KOPT-K1 (cell line): ENCODE data around the gene LPAR1.

Experiments
- H3K27ac ChIP-seq: fragments of 200-600 bp; sonication (generic); 2 replicates; pipeline ENCODE4 v1.5.1; 2016; ENCODE audit warnings: antibody characterized with exemption, mild to moderate bottlenecking, low read depth, low read length; ENCODE audit not compliant: poor library complexity, severe bottlenecking
- H3K36me3 ChIP-seq: fragments of 200-600 bp; sonication (generic); 2 replicates; pipeline ENCODE4 v1.5.1; 2017; ENCODE audit warnings: antibody characterized with exemption, mild to moderate bottlenecking, low read length, moderate library complexity; ENCODE audit not compliant: insufficient read depth
- H3K9me3 ChIP-seq: fragments of 200-600 bp; sonication (generic); 2 replicates; pipeline ENCODE4 v1.5.1; 2017; ENCODE audit warnings: antibody characterized with exemption, low read length, mild to moderate bottlenecking; ENCODE audit not compliant: insufficient read depth, poor library complexity, severe bottlenecking

LPAR1 gene

DNA sequence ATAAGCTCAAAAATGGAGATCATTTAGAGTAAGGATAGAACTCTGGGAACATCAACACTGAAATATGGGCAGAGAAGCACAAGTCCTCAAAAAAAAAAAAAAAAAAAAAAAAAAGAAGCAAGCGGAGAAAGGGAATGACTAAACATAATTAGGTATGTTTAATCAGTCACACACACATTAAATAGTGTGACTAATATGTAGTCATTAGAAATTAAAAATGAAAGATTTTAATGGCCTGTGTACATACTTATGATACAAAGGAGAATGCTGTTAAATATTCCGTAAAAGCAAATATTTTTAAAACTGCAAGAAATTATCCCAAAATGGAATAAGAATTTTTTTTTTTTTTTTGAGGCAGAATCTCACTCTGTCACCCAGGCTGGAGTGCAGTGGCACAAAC, 10.5 kb downstream of the LPAR1 start:
- Histone ChIP-seq H3K27ac (no peak overlapping the region), H3K36me3 (no peaks in the 10 kb centered on the region), H3K9me3 (no peaks in the 10 kb centered on the region)

DNA sequence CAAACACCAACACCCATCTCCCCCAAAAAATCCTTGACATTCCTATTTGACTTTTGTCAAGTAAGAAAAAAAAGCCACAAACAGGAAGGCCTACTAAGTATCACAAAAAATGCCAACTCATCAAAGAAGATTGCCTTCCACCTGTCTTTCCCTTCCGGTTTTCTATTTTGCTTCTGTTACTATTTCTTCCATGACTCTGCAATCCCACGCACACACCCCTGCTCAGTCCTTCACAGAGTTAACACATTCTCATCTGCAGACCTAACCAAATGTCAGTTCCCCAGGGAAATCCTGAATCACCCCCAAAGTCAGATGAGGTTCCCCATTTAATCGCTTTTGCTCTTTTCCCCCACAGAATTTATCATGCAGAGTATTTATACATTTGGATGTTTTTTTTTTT, 15.1 kb downstream of the LPAR1 start:
- no peaks in the 10 kb centered on the region for H3K36me3 ChIP-seq
- H3K9me3 ChIP-seq = no peaks in the 10 kb centered on the region
- no peak overlapping the region for H3K27ac ChIP-seq

DNA sequence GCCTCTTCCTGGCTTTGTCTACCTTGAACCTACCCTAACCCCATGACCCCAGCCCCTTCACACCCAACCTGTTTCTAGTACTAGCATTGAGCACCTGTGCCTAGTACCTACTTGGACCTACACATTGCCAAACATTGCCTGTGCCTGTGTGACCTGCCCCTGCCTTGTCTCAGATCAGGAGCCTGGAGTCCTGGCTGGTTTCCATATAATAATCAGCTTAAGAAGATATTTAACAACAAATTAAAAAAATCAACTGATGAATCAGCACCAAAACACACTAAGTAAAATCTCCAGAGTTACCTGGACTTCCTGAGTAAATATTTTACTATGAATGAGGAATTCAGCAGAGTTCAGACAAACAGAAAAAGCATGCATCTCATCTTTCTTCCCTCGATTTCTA, 17.7 kb downstream of the LPAR1 start:
- Histone ChIP-seq H3K27ac (no peak overlapping the region), H3K36me3 (no peaks in the 10 kb centered on the region)

GRCh38 chr9:111016426-111017045, 21.7 kb downstream of the LPAR1 start:
- no peak overlapping the region for H3K27ac ChIP-seq

More for the DNA sequence above, 17.7 kb downstream of the LPAR1 start:
- no peaks in the 10 kb centered on the region for H3K9me3 ChIP-seq

DNA sequence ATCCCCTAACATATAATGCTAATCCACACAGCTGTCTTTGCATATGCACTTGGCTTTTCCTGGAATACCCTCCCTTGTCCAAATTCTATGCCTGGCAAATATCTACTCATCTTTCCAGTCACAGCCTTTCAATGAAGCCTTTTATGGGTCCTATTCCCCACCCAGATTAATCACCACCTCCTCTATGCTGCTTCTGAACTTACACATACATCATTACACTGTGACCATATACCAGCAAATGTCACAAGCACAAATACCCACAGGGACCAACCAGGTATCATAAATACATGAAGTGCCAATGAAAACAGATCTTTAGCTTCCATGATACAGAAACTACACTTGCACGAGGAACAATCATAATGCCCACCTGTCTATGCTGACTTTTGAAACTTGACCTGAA, 22.3 kb downstream of the LPAR1 start:
- Histone ChIP-seq H3K36me3 (no peaks in the 10 kb centered on the region), H3K9me3 (no peaks in the 10 kb centered on the region), H3K27ac (no peak overlapping the region)

More at GRCh38 chr9:111016426-111017045, 21.7 kb downstream of the LPAR1 start:
- no peaks in the 10 kb centered on the region for H3K9me3 ChIP-seq
- H3K36me3 ChIP-seq = no peaks in the 10 kb centered on the region

GRCh38 chr9:111013707-111014106, 24.6 kb downstream of the LPAR1 start:
- Histone ChIP-seq H3K9me3 (no peaks in the 10 kb centered on the region), H3K27ac (no peak overlapping the region), H3K36me3 (no peaks in the 10 kb centered on the region)

- Histone ChIP-seq H3K36me3 (no peaks in the 10 kb centered on the region), H3K27ac (no peak overlapping the region), H3K9me3 (no peaks in the 10 kb centered on the region)
Observed at GRCh38 chr9:111013250-111013649, 25.0 kb downstream of the LPAR1 start.

- H3K27ac ChIP-seq = no peak overlapping the region
- H3K9me3 ChIP-seq = no peaks in the 10 kb centered on the region
- H3K36me3 ChIP-seq = no peaks in the 10 kb centered on the region
Observed at GRCh38 chr9:111008158-111009075, 29.9 kb downstream of the LPAR1 start.

DNA sequence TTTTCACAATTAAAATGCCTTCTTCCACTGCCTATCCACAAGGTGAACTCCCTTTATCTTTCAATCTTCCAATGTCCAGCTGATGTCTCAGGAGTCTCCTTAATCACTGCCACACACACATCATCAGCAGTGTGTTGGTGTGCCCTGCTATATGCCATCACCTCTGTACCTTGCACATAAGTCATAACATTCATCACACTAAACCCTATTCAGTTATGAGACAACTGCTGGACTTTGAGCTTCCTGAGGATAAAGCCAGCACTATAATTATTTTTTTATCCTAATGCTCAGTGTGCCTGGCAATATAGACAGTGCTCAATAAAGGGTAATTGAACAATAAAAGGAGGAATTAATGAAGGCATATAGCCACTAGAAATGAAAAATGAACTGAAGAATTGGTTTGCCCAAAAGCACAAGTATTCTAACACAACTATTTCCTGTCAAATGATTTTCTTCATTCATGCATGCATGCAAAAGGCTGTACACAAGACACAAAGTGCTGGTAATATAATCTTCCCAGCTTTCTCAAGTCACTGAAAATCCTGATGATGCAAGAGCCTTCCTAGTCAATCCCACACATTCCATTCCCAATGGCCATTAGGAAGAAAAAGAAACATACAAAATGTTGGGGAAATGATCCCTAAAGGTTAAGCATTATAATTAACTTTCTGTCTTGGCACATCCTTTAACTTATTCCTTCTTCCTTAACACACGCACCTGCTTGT, 32.4 kb downstream of the LPAR1 start:
- no peaks in the 10 kb centered on the region for H3K9me3 ChIP-seq
- no peaks in the 10 kb centered on the region for H3K36me3 ChIP-seq

DNA sequence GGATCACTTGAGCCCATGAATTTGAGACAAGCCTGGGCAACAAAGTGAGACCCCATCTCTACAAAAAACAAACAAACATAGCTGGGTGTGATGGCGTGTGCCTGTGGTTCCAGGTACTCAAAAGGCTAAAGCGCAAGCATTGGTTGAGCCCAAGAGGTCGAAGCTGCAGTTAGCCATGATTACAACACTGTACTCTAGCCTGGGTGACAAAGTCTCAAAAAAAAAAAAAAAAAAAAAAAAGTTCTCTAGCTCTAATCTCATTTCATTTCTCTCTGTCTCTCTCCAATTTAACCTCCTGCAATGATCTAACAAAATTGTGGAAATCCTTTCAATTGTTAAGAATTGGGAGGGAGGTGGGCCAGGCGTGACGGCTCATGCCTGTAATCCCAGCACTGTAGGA, 33.3 kb downstream of the LPAR1 start:
- H3K36me3 ChIP-seq = no peaks in the 10 kb centered on the region
- no peak overlapping the region for H3K27ac ChIP-seq

More for the DNA sequence above, 32.4 kb downstream of the LPAR1 start:
- H3K27ac ChIP-seq = no peak overlapping the region

DNA sequence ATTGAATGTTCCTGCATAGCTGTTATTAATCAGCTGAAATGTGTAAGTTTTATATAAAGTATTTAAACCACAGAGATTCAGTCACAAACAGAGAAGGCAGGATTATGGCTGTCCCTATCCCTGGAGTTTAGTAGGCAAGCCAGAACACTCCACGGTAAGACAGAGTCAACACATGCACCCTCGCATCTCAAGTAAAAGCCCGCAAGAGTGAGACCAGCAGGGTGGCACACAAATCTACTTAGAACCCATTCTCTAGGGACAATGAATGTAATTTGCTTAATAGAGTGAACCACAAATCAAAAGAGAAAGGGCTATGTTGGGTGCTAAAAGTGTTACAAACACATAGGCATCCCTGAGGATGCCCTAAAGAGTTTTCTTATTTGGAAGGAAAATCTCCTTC, 35.1 kb downstream of the LPAR1 start:
- no peak overlapping the region for H3K27ac ChIP-seq
- no peaks in the 10 kb centered on the region for H3K36me3 ChIP-seq
- H3K9me3 ChIP-seq = no peaks in the 10 kb centered on the region

More for the DNA sequence above, 33.3 kb downstream of the LPAR1 start:
- no peaks in the 10 kb centered on the region for H3K9me3 ChIP-seq

- H3K9me3 ChIP-seq = no peaks in the 10 kb centered on the region
Observed at GRCh38 chr9:111001526-111001925, 36.7 kb downstream of the LPAR1 start.

DNA sequence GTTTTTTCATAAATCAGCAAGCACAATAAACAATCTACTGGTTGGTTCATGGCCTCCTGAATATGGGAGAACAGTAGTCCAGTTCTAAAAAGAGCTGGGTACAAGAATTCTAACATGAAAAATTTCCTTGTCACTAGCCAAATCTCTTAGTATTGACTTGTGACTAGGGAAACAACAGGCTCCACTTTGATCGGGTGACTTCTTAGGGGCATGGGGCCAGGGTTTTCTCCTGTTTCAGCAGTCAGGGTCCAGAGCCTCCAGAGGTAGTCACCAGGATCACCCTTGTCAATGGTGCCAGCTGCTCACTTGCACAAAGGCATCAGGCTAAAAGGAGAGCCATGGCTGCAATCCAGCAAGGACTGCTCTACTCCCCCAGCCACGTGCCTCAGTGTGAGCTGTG, 38.1 kb downstream of the LPAR1 start:
- H3K9me3 ChIP-seq = no peaks in the 10 kb centered on the region
- no peak overlapping the region for H3K27ac ChIP-seq
- H3K36me3 ChIP-seq = no peaks in the 10 kb centered on the region

More at GRCh38 chr9:111001526-111001925, 36.7 kb downstream of the LPAR1 start:
- Histone ChIP-seq H3K27ac (no peak overlapping the region), H3K36me3 (no peaks in the 10 kb centered on the region)

DNA sequence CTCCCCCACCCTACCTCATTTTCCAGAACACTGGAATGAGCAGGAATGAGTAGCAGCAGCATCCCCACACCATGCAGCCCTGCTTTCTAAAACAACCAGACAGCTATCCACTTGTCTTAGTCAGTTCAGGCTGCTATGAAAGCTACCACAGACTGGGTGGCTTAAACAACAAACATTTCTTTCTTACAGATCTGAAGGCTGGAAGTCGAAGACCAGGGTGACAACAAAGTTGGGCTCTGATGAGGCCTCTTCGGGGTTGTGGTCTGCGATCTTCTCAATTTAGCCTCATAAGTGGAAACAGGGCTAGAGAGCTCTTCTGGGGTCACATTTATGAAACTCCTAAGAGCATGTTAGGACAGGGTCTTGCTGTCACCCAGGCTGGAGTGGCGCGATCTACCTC, 38.9 kb downstream of the LPAR1 start:
- no peaks in the 10 kb centered on the region for H3K9me3 ChIP-seq
- no peaks in the 10 kb centered on the region for H3K36me3 ChIP-seq
- no peak overlapping the region for H3K27ac ChIP-seq

GRCh38 chr9:110997847-110998246, 40.4 kb downstream of the LPAR1 start:
- Histone ChIP-seq H3K36me3 (no peaks in the 10 kb centered on the region), H3K27ac (no peak overlapping the region)

More at GRCh38 chr9:110997847-110998246, 40.4 kb downstream of the LPAR1 start:
- no peaks in the 10 kb centered on the region for H3K9me3 ChIP-seq
